GM10266 (cell line): Measurements from ENCODE around the gene ABHD16B.

ENCODE experiments used
- DNase-seq: peaks from one replicate; pipeline ENCODE4 v3.0.0; 2012; ENCODE audit errors: extremely low spot score
- CTCF ChIP-seq: IDR thresholded peaks from 2 replicates; pipeline ENCODE4 v1.5.1; 2012; ENCODE audit warnings: mild to moderate bottlenecking, low read depth; ENCODE audit not compliant: control insufficient read depth, insufficient read depth; ENCODE audit errors: missing control alignments

The ABHD16B gene

GRCh38 chr20:63843222-63843621 lies 18.1 kb upstream of the ABHD16B start:
- no peak for DNase-seq
- no peak for TF ChIP-seq CTCF

GRCh38 chr20:63843778-63844177 lies 17.5 kb upstream of the ABHD16B start:
- no peak for TF ChIP-seq CTCF
- no peak for DNase-seq

DNA sequence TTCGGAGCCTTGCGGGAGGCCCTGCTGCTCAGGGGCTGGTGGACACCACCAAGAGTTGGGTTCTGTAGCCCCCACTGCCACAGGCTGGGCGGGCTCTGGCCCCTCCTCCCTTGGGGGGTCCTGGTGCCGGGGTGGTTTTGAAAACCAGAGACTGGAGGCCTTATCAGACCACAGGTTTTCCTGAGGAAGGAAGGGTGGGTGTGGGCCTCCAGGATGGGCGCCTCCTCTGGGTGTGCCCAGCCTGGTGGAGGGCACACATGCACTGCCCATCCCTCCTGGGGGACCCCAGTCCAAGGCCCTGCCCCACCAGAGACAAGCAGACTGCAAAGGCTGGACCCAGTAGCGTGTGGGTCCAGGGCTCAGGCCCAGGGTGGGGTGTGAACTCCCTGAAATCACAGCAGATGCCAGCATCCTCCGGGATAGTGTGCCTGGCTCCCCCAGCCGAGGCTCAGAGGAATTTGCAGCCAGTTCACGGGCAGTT lies 16.7 kb upstream of the ABHD16B start:
- DNase-seq: no peak
- TF ChIP-seq CTCF: no peak

- no peak for TF ChIP-seq CTCF
- no peak for DNase-seq
These were observed 15.0 kb upstream of the ABHD16B start for GRCh38 chr20:63846128-63846771.

- no peak for DNase-seq
- TF ChIP-seq CTCF: no peak
These were observed 14.4 kb upstream of the ABHD16B start for GRCh38 chr20:63846888-63847236.

- DNase-seq: peak; percentile 57
- no peak for TF ChIP-seq CTCF
These were observed 13.9 kb upstream of the ABHD16B start for GRCh38 chr20:63847237-63848002.

DNA sequence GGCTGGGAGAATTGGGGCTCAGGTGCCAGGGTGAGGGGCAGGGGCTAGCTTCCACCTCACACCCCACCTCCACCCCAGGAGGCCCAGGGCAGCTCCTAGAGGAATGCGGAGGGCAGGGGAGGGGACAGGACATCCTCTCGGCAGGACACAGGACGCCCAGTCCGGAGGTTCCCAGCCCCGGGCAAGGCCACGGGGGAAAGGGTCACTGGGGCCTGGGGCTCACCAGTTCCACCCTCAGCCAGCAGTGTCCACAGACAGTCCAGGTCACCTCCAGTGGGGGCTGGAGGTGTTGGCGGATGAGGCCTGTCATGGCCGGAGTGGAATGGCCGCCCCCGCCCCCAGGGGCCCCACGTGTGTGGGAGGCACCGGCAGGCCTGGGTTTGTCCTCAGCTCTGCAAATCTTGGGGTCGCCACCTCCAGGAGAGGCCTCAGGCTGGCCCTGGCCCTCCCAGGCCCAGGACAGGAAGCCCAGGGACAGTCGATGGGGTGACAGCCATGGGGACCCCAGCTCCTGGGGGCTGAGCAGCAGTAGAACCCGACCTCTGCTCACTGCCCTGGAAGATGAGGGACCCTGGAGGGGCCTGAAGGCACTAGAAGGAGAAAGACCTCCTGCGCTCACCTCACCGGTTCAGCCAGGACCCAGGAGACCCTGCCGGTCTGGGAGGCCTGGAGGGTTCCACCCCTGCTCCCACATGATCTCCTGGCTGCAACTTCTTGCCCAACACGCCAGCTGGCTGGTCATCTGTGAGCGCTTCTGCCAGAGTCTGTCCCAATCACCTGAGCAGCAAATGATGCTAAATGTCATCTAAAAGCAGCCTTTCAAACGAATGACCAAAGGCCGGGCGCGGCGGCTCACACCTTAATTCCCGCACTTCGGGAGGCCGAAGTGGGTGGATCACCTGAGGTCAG lies 13.0 kb upstream of the ABHD16B start:
- no peak for TF ChIP-seq CTCF

More for the DNA sequence above, 13.0 kb upstream of the ABHD16B start:
- DNase-seq: no peak
